SK-N-DZ (cell line): ENCODE results near the gene C1orf198.

ENCODE experiments used
- DNase-seq: peaks from one replicate; pipeline ENCODE4 v3.0.0-alpha.2; 2015; ENCODE audit warnings: low spot score

Gene C1orf198

GRCh38 chr1:230833511-230833910, 34.8 kb downstream of the C1orf198 start:
- no peak for DNase-seq

- no peak for DNase-seq
Measured at GRCh38 chr1:230832476-230832875, 35.8 kb downstream of the C1orf198 start.

GRCh38 chr1:230831771-230832170, 36.5 kb downstream of the C1orf198 start:
- DNase-seq = no peak

- no peak for DNase-seq
Measured at GRCh38 chr1:230828421-230828820, 39.9 kb downstream of the C1orf198 start.

GRCh38 chr1:230827801-230828200, 40.5 kb downstream of the C1orf198 start:
- no peak for DNase-seq

- DNase-seq = no peak
Measured at GRCh38 chr1:230827081-230827681, 41.1 kb downstream of the C1orf198 start.

GRCh38 chr1:230826166-230826875, 42.0 kb downstream of the C1orf198 start:
- DNase-seq = no peak

GRCh38 chr1:230825761-230826160, 42.6 kb downstream of the C1orf198 start:
- no peak for DNase-seq

- DNase-seq = no peak
Measured at GRCh38 chr1:230824919-230825721, 43.2 kb downstream of the C1orf198 start.

- DNase-seq = no peak
Measured at GRCh38 chr1:230824551-230824918, 43.8 kb downstream of the C1orf198 start.

GRCh38 chr1:230823931-230824381, 44.4 kb downstream of the C1orf198 start:
- DNase-seq = no peak

- DNase-seq = no peak
Measured at GRCh38 chr1:230823426-230823825, 44.9 kb downstream of the C1orf198 start.

- peak; percentile 15 for DNase-seq
Measured at GRCh38 chr1:230822092-230822581, 46.2 kb downstream of the C1orf198 start.

- no peak for DNase-seq
Measured at GRCh38 chr1:230821346-230821745, 47.0 kb downstream of the C1orf198 start.

- DNase-seq = no peak
Measured at GRCh38 chr1:230820568-230820967, 47.8 kb downstream of the C1orf198 start.

GRCh38 chr1:230819976-230820375, 48.3 kb downstream of the C1orf198 start:
- DNase-seq = no peak

- no peak for DNase-seq
Measured at GRCh38 chr1:230818901-230819300, 49.4 kb downstream of the C1orf198 start.

- no peak for DNase-seq
Measured at GRCh38 chr1:230818367-230818766, 50.0 kb downstream of the C1orf198 start.

- DNase-seq = no peak
Measured at GRCh38 chr1:230816018-230816417, 52.3 kb downstream of the C1orf198 start.

- DNase-seq = no peak
Measured at GRCh38 chr1:230814949-230815692, 53.2 kb downstream of the C1orf198 start.

- DNase-seq = no peak
Measured at GRCh38 chr1:230812568-230812967, 55.8 kb downstream of the C1orf198 start.
